GM12873 (cell line): ENCODE data around the gene CSNK1A1.

Experiments
- TF ChIP-seq, protein P1 (sequence below): IDR thresholded peaks from 2 replicates; pipeline ENCODE4 v1.5.1; 2012; ENCODE audit warnings: low read depth, mild to moderate bottlenecking, moderate library complexity, low read length, control low read depth; ENCODE audit not compliant: insufficient read depth; ENCODE audit errors: missing control alignments

CSNK1A1 gene

GRCh38 chr5:149521739-149522685 is 29.2 kb downstream of the CSNK1A1 start:
- TF ChIP-seq, protein P1, sequence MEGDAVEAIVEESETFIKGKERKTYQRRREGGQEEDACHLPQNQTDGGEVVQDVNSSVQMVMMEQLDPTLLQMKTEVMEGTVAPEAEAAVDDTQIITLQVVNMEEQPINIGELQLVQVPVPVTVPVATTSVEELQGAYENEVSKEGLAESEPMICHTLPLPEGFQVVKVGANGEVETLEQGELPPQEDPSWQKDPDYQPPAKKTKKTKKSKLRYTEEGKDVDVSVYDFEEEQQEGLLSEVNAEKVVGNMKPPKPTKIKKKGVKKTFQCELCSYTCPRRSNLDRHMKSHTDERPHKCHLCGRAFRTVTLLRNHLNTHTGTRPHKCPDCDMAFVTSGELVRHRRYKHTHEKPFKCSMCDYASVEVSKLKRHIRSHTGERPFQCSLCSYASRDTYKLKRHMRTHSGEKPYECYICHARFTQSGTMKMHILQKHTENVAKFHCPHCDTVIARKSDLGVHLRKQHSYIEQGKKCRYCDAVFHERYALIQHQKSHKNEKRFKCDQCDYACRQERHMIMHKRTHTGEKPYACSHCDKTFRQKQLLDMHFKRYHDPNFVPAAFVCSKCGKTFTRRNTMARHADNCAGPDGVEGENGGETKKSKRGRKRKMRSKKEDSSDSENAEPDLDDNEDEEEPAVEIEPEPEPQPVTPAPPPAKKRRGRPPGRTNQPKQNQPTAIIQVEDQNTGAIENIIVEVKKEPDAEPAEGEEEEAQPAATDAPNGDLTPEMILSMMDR: no peak

DNA sequence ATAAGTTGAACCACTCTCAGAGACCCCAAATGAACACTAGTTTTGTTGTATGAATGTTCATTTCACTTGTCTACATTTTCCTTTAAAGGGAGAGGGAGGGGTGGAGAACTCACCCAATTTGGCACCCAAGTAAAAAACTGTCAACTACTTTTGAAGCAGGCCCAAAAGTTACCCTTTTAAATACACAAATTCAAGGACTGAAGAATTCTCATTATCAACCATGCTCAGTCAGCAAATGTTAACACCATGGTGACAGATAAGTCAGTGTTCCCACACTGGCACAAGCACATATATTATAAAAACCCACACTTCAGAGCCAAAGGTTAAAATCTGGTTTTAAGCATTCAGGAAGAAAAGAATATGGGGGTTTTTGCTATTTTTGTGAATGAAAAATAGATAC is 31.6 kb downstream of the CSNK1A1 start:
- TF ChIP-seq, protein P1: no peak

DNA sequence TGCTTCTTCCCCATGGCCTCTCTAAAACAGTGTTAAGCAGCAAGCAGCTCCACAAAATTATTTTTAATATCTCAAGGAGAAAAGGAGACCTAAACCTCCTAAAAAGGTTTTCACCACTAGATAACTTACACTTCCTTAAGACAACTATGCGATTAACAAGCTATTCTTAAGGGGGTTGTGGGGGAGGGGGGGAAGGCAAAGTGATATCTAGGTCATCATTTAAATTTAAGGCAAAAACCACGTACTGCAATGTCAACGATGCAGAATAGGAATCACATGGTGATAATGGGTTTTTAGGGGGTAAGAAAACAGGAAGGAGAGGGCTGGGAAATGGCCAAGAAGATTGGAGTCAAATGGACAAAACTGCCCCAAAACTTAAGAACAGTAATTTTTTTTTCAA is 32.6 kb downstream of the CSNK1A1 start:
- TF ChIP-seq, protein P1: no peak

GRCh38 chr5:149517461-149518122 is 33.6 kb downstream of the CSNK1A1 start:
- TF ChIP-seq, protein P1: no peak

DNA sequence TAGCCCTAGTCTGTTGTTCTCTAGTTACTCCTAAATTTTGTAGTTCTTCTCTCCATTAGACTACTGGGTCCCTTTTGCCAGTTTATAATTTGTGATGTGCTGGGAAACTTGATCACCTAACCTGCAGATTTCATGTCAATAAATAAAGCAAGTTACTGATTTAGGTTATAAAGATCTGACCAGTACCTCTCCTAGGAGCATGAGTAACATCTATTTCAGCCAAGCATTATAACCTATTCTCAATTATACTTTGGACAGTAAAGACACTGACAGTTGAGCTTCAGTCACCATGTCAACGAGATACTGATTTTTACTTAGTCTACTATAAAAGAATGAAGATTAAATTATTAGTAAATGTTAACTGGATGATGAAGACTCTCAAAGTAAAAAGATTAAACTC is 36.7 kb downstream of the CSNK1A1 start:
- TF ChIP-seq, protein P1: no peak

GRCh38 chr5:149510136-149510535 is 41.1 kb downstream of the CSNK1A1 start:
- TF ChIP-seq, protein P1: no peak

DNA sequence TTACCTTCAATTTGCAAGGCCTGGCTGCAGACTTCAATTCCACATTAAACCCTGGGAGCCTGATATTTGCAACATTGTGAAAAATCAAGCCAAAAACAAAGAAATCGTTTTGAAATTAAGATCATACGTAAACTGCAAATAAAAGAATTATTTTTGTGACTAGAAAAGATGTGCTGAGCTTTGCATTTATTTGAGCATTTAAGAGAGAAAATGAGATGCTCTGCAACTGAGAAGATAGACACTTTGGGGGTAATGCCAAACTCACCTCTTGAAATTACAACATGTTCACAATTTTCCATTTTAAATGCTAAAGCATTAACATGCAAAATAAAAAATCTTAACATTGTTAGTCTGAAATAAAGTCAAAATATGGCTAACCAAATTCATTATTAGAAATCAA is 46.6 kb downstream of the CSNK1A1 start:
- TF ChIP-seq, protein P1: no peak
